ENCODE measurements around the gene EPB41L3.

The EPB41L3 gene

DNA sequence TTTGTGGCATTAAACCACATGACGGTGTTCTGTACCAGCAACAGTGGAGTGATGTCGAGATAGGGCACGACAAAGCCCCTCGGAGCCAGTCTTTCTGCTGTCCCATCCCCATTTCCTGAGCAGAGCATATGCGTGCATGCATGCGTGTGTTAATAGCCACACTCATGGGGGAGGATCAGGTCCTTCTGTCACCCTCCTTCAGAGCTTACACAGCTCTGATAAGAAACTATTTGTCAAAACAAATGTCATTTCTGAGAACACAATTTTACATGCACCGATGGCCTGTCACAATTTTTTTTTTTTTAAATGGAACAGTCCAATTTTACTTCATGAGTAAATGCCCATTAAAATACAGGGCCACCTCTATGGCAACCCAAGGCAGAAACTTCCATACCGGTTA lies 152.4 kb downstream of the EPB41L3 start:
- Histone ChIP-seq H4K20me1 (ENCODE audit: insufficient read depth, low read length) (no peaks in the 10 kb centered on the region), H3K4me1 (ENCODE audit: low read length) (peaks cover 11% of the 10 kb centered on the region), H3K9ac (ENCODE audit: low read length) (no peak overlapping the region), H3K4me2 (ENCODE audit: low read length) (no peak overlapping the region), H3K27me3 (ENCODE audit: low read depth, low read length) (no peaks in the 10 kb centered on the region), H3K4me3 (ENCODE audit: low read length) (no peak overlapping the region), H2AFZ (ENCODE audit: low read depth, low read length) (no peak overlapping the region), H3K9me3 (ENCODE audit: insufficient read depth, low read length) (no peaks in the 10 kb centered on the region), H3K79me2 (ENCODE audit: low read length) (no peaks in the 10 kb centered on the region), H3K27ac (ENCODE audit: low read length) (no peak overlapping the region), H3K36me3 (replicated peaks; ENCODE audit: low read depth, low read length) (no peaks in the 10 kb centered on the region)
- TF ChIP-seq EZH2phosphoT487 (IDR thresholded peaks at IDR 0.05; ENCODE audit: low read depth): no peak
- TF ChIP-seq, protein P1, sequence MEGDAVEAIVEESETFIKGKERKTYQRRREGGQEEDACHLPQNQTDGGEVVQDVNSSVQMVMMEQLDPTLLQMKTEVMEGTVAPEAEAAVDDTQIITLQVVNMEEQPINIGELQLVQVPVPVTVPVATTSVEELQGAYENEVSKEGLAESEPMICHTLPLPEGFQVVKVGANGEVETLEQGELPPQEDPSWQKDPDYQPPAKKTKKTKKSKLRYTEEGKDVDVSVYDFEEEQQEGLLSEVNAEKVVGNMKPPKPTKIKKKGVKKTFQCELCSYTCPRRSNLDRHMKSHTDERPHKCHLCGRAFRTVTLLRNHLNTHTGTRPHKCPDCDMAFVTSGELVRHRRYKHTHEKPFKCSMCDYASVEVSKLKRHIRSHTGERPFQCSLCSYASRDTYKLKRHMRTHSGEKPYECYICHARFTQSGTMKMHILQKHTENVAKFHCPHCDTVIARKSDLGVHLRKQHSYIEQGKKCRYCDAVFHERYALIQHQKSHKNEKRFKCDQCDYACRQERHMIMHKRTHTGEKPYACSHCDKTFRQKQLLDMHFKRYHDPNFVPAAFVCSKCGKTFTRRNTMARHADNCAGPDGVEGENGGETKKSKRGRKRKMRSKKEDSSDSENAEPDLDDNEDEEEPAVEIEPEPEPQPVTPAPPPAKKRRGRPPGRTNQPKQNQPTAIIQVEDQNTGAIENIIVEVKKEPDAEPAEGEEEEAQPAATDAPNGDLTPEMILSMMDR (IDR thresholded peaks at IDR 0.05; ENCODE audit: low read depth, low read length): no peak

DNA sequence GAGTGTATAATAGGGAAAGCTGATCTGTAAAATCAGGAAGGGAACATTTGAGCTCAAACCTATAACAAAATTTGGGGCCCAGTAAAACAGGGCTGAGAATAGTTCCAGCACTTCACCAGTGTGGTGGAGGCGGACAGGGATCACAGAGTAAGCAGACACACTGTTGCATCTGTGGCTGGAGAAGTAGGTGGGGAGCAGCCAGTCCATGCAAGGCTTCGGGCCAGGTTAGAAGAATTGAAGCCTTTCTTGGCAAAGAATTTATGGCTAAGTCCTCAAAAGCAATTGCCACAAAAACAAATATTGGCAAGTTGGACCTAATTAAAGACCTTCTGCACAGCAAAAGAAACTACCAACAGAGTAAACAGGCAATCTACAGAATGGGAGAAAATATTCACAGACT lies 154.4 kb downstream of the EPB41L3 start:
- H3K4me1 ChIP-seq (ENCODE audit: low read length): no peaks in the 10 kb centered on the region
- no peak overlapping the region for H3K4me2 ChIP-seq (ENCODE audit: low read length)
- H3K9me3 ChIP-seq (ENCODE audit: insufficient read depth, low read length): no peaks in the 10 kb centered on the region
- TF ChIP-seq, protein P1 (IDR thresholded peaks at IDR 0.05; ENCODE audit: low read depth, low read length): no peak
- TF ChIP-seq EZH2phosphoT487 (IDR thresholded peaks at IDR 0.05; ENCODE audit: low read depth): no peak
- no peak overlapping the region for H3K27ac ChIP-seq (ENCODE audit: low read length)
- H4K20me1 ChIP-seq (ENCODE audit: insufficient read depth, low read length): no peaks in the 10 kb centered on the region
- no peaks in the 10 kb centered on the region for H3K79me2 ChIP-seq (ENCODE audit: low read length)
- no peak overlapping the region for H3K9ac ChIP-seq (ENCODE audit: low read length)
- H2AFZ ChIP-seq (ENCODE audit: low read depth, low read length): no peak overlapping the region
- no peaks in the 10 kb centered on the region for H3K36me3 ChIP-seq (replicated peaks; ENCODE audit: low read depth, low read length)
- no peaks in the 10 kb centered on the region for H3K27me3 ChIP-seq (ENCODE audit: low read depth, low read length)
- no peak overlapping the region for H3K4me3 ChIP-seq (ENCODE audit: low read length)

DNA sequence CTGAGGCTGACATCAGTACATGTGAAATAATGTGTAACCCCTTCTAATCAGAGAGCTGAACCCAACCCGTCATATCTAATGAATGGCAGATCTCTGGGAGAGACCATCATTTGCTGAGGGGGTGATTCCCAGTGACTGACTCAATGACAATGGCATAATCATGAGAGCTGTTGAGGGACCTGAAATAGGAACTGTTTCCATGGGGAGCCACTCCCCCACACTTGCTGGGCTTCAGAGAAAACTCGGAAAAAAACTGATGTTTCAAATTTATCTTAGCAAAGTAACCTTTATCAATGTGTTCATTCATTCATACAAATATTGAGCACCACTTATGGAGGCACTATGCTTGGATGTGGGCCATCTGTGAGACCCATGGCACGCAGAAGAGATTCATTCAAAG lies 154.9 kb downstream of the EPB41L3 start:
- H3K4me3 ChIP-seq (ENCODE audit: low read length): no peak overlapping the region

DNA sequence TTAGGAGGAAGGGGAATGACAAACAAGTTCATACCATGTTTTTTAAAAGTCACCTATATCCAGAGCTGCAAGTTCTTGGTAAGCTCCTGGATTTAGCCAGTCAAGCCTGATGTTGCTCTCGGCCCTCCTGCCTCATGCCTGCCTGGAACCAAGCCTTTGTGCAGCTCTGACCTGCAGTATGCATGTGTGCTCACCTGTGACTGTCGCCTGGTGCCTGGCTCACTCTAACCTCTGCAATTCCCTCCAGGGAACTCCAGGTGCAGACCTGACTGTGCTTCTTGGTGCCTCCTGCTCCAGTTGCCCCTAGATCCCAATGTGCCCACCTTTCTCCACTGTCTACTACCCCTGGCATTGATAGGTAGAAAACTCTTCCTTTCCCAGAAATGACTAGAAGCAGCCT lies 163.2 kb downstream of the EPB41L3 start:
- Histone ChIP-seq H2AFZ (ENCODE audit: low read depth, low read length) (no peak overlapping the region), H3K4me1 (ENCODE audit: low read length) (no peaks in the 10 kb centered on the region), H3K9ac (ENCODE audit: low read length) (no peak overlapping the region), H3K9me3 (ENCODE audit: insufficient read depth, low read length) (no peaks in the 10 kb centered on the region), H3K36me3 (replicated peaks; ENCODE audit: low read depth, low read length) (no peaks in the 10 kb centered on the region), H4K20me1 (ENCODE audit: insufficient read depth, low read length) (no peaks in the 10 kb centered on the region), H3K27me3 (ENCODE audit: low read depth, low read length) (peaks cover 6% of the 10 kb centered on the region; the same call in 1 of the 2 replicates), H3K4me3 (ENCODE audit: low read length) (no peak overlapping the region), H3K4me2 (ENCODE audit: low read length) (no peak overlapping the region), H3K79me2 (ENCODE audit: low read length) (no peaks in the 10 kb centered on the region), H3K27ac (ENCODE audit: low read length) (no peak overlapping the region)
- TF ChIP-seq, protein P1 (IDR thresholded peaks at IDR 0.05; ENCODE audit: low read depth, low read length): no peak
- no peak for TF ChIP-seq EZH2phosphoT487 (IDR thresholded peaks at IDR 0.05; ENCODE audit: low read depth)

More for the DNA sequence above, 154.9 kb downstream of the EPB41L3 start:
- H3K4me1 ChIP-seq (ENCODE audit: low read length): no peaks in the 10 kb centered on the region
- H3K79me2 ChIP-seq (ENCODE audit: low read length): no peaks in the 10 kb centered on the region
- no peaks in the 10 kb centered on the region for H4K20me1 ChIP-seq (ENCODE audit: insufficient read depth, low read length)
- H3K9me3 ChIP-seq (ENCODE audit: insufficient read depth, low read length): no peaks in the 10 kb centered on the region
- H3K27me3 ChIP-seq (ENCODE audit: low read depth, low read length): no peaks in the 10 kb centered on the region
- no peak overlapping the region for H3K27ac ChIP-seq (ENCODE audit: low read length)
- no peak overlapping the region for H3K9ac ChIP-seq (ENCODE audit: low read length)
- no peak overlapping the region for H2AFZ ChIP-seq (ENCODE audit: low read depth, low read length)
- no peaks in the 10 kb centered on the region for H3K36me3 ChIP-seq (replicated peaks; ENCODE audit: low read depth, low read length)
- TF ChIP-seq, protein P1 (IDR thresholded peaks at IDR 0.05; ENCODE audit: low read depth, low read length): no peak
- no peak for TF ChIP-seq EZH2phosphoT487 (IDR thresholded peaks at IDR 0.05; ENCODE audit: low read depth)
- no peak overlapping the region for H3K4me2 ChIP-seq (ENCODE audit: low read length)

Measured in OCI-LY3 (cell line).